GM21723 (cell line): Measurements from ENCODE around the gene POMC.
"Not testable (repeated sequence)": the region's sequence is repeated elsewhere in the genome, so short reads cannot be mapped to it uniquely, and the experiment has no call there.

Experiments
- ATAC-seq: cut with Tn5 transposase; IDR thresholded peaks from one replicate; pipeline ENCODE4 v1.9.1; 2021; ENCODE audit warnings: mild to moderate bottlenecking, moderate library complexity; ENCODE audit not compliant: unreplicated experiment

Gene POMC

GRCh38 chr2:25140535-25140934 is 27.8 kb downstream of the POMC start:
- not testable (repeated sequence) for ATAC-seq

- ATAC-seq, result no peak
These were observed 35.7 kb downstream of the POMC start for GRCh38 chr2:25132693-25133092.

- ATAC-seq, result no peak
These were observed 36.1 kb downstream of the POMC start for GRCh38 chr2:25132299-25132635.

GRCh38 chr2:25131567-25132298 is 36.6 kb downstream of the POMC start:
- ATAC-seq, result no peak

GRCh38 chr2:25131253-25131566 is 37.2 kb downstream of the POMC start:
- ATAC-seq, result no peak

- ATAC-seq, result no peak
These were observed 38.4 kb downstream of the POMC start for GRCh38 chr2:25129901-25130520.

GRCh38 chr2:25127646-25128045 is 40.7 kb downstream of the POMC start:
- ATAC-seq, result no peak

- ATAC-seq, result not testable (repeated sequence)
These were observed 41.3 kb downstream of the POMC start for GRCh38 chr2:25127071-25127470.

GRCh38 chr2:25125976-25126375 is 42.4 kb downstream of the POMC start:
- no peak for ATAC-seq

GRCh38 chr2:25125189-25125588 is 43.2 kb downstream of the POMC start:
- ATAC-seq, result no peak

GRCh38 chr2:25123682-25124081 is 44.7 kb downstream of the POMC start:
- ATAC-seq, result no peak

GRCh38 chr2:25122367-25122766 is 46.0 kb downstream of the POMC start:
- no peak for ATAC-seq

- ATAC-seq, result no peak
These were observed 49.1 kb downstream of the POMC start for GRCh38 chr2:25119263-25119662.

GRCh38 chr2:25116956-25117355 is 51.4 kb downstream of the POMC start:
- ATAC-seq, result no peak

GRCh38 chr2:25115902-25116301 is 52.5 kb downstream of the POMC start:
- no peak for ATAC-seq

- ATAC-seq, result no peak
These were observed 53.0 kb downstream of the POMC start for GRCh38 chr2:25115249-25115883.

- ATAC-seq, result no peak
These were observed 56.3 kb downstream of the POMC start for GRCh38 chr2:25112113-25112512.
